ENCODE measurements around the gene METTL17. TPM values are rescaled to one million over a fixed set of nuclear protein-coding genes. Genes with fewer than 3 reads are reported as not detected.
A peak's percentile ranks its signal among the peaks of the same experiment; 100 is the strongest.
"Not testable (repeated sequence)": the region's sequence is repeated elsewhere in the genome, so short reads cannot be mapped to it uniquely, and the experiment has no call there.

Gene METTL17
- polyA plus RNA-seq, 1 donor (not counting 4 experiments of a cell fraction or from before 2014, with no cell fraction given), result 61.9 TPM

DNA sequence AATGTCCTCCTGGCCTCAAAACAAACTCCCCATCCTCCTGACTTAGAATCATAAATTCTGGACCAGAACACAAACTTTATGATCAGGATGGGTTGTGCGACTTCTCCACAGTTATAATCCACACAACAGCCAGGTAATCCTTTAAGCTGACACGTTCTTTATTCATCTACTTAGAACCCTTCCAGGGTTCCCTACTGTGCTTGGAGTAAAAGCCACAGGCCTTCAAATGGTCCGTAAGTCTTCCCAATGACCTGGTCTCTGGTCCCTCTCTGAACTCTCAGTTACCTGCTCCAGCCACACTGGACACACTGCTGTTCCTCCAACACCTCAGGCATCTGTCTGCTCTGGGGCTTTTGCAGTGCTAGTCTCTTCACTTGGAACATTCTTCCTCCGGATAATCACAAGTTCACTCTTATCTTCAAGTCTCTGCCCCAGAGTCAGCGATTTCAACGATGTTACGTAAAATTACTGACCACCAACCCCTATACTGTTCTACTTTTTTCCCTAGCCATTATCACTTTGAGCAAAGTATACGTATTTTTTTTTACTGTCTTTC, 50.7 kb downstream of the METTL17 start:
- no peak overlapping the region for H3K4me3 ChIP-seq (ENCODE audit: control insufficient read depth in 2 of 3, extremely low read depth in 1 of 3, insufficient read depth in 2 of 3, low read depth in 1 of 3, low read length in 3 of 3)
- no peaks in the 10 kb centered on the region for H3K9me3 ChIP-seq (ENCODE audit: control insufficient read depth, low read depth, low read length)
- no peak overlapping the region for H3K27ac ChIP-seq (ENCODE audit: control insufficient read depth, insufficient read depth, low read length)
- no peaks in the 10 kb centered on the region for H3K27me3 ChIP-seq (ENCODE audit: control insufficient read depth, extremely low read depth, insufficient read depth, low read length)
- H3K4me2 ChIP-seq (ENCODE audit: control insufficient read depth, extremely low read depth, insufficient read depth, low read depth, low read length), result peak overlapping the region; percentile 9
- peak overlapping the region; percentile 32 for H2AFZ ChIP-seq (ENCODE audit: control insufficient read depth, low read length)
- H4K20me1 ChIP-seq (ENCODE audit: control insufficient read depth, extremely low read depth, insufficient read depth, low read length), result no peaks in the 10 kb centered on the region
- H3K4me1 ChIP-seq (ENCODE audit: control insufficient read depth, extremely low read depth, insufficient read depth, low read length), result peaks cover 53% of the 10 kb centered on the region
- peaks cover 12% of the 10 kb centered on the region for H3K79me2 ChIP-seq (ENCODE audit: control insufficient read depth, insufficient read depth, low read length)
- DNase-seq (ENCODE audit: low read depth, low spot score), result no peak
- dilution Hi-C loops (cut with MboI; ENCODE audit: extremely low pct_ligation_motif_present, low sequenced_read_pairs), result no loop called here
- no peaks in the 10 kb centered on the region for H3K36me3 ChIP-seq (ENCODE audit: control insufficient read depth in 2 of 2, extremely low read depth in 1 of 2, insufficient read depth in 2 of 2, low read length in 2 of 2)
- no peaks in the 10 kb centered on the region for H3K9me1 ChIP-seq (ENCODE audit: control insufficient read depth, extremely low read depth, insufficient read depth, low read length)
- peak; percentile 9 for FAIRE-seq
- TF ChIP-seq EZH2 (IDR thresholded peaks at IDR 0.05; ENCODE audit: low read length) (no peak), CTCF (optimal IDR thresholded peaks at IDR 0.05 in 1 of 3, IDR thresholded peaks at IDR 0.05 in 1 of 3, conservative IDR thresholded peaks at IDR 0.05 in 1 of 3; ENCODE audit: extremely low read depth in 1 of 3, insufficient read depth in 2 of 3, low read length in 3 of 3) (no peak)
- no peak overlapping the region for H3K9ac ChIP-seq (ENCODE audit: control insufficient read depth, extremely low read depth, insufficient read depth, low read length)

GRCh38 chr14:21040941-21041340, 51.2 kb downstream of the METTL17 start:
- H3K9me1 ChIP-seq (ENCODE audit: control insufficient read depth, extremely low read depth, insufficient read depth, low read length); H3K27me3 ChIP-seq (ENCODE audit: control insufficient read depth, extremely low read depth, insufficient read depth, low read length); dilution Hi-C loops (cut with MboI; ENCODE audit: extremely low pct_ligation_motif_present, low sequenced_read_pairs); DNase-seq (ENCODE audit: low read depth, low spot score); H4K20me1 ChIP-seq (ENCODE audit: control insufficient read depth, extremely low read depth, insufficient read depth, low read length); H3K4me3 ChIP-seq (ENCODE audit: control insufficient read depth in 2 of 3, extremely low read depth in 1 of 3, insufficient read depth in 2 of 3, low read depth in 1 of 3, low read length in 3 of 3); FAIRE-seq; H3K9ac ChIP-seq (ENCODE audit: control insufficient read depth, extremely low read depth, insufficient read depth, low read length); H3K4me2 ChIP-seq (ENCODE audit: control insufficient read depth, extremely low read depth, insufficient read depth, low read depth, low read length); H3K36me3 ChIP-seq (ENCODE audit: control insufficient read depth in 2 of 2, extremely low read depth in 1 of 2, insufficient read depth in 2 of 2, low read length in 2 of 2); H2AFZ ChIP-seq (ENCODE audit: control insufficient read depth, low read length); H3K9me3 ChIP-seq (ENCODE audit: control insufficient read depth, low read depth, low read length): not testable (repeated sequence)
- H3K79me2 ChIP-seq (ENCODE audit: control insufficient read depth, insufficient read depth, low read length), result peaks cover 12% of the 10 kb centered on the region
- H3K27ac ChIP-seq (ENCODE audit: control insufficient read depth, insufficient read depth, low read length), result peak overlapping the region; percentile 90
- H3K4me1 ChIP-seq (ENCODE audit: control insufficient read depth, extremely low read depth, insufficient read depth, low read length), result peaks cover 53% of the 10 kb centered on the region

All from keratinocyte (primary cell).